Heart left ventricle (tissue), 13 donors: ENCODE results near the gene ARNT2.

Experiments used
- POLR2A ChIP-seq, 2 donors: fragments of 450-650 bp; IDR thresholded peaks; one replicate each; pipeline ENCODE4 v1.6.1; 2017; ENCODE audit warnings: antibody characterized with exemption in 2 of 2, mild to moderate bottlenecking in 2 of 2, moderate library complexity in 2 of 2
- TF ChIP-seq, protein P1 (sequence below), 12 donors: fragments of 200-600 bp; sonication (generic) in 4 of 12; IDR thresholded peaks; one replicate each; pipeline versions ENCODE4 v1.5.0 to v1.8.0; 2018 to 2022; ENCODE audit warnings: antibody characterized with exemption in 12 of 12, mild to moderate bottlenecking in 5 of 12
- donor health status: ischemic (EF 13 %, LVEDD 7.1; RV severe dilation, severe dysfunction).
- donor health status: DM: no; HTN: yes; CAD: no.
- donor health status: DM: no; HTN: no; CAD: no.
- donor health status: ischemic (EF 25% LVEDD 6.9; RV normal size, moderate dysfunction).
- donor health status: ischemic (EF 25% LVEDD 5.7; RV mildly dilated, moderate dysfunction).
- donor health status: ischemic (EF 35%, LVEDD 5.7; RV mildly dilated, moderate dysfunction).
- donor health status: nonischemic (EF 11% LVEDD 7.7; RV severe dilation, severe dysfunction).
- donor health status: DM: yes; HTN: yes; CAD: no.
- donor health status: PGD.
- donor health status: ischemic (EF 29% LVEDD 5.4; RV normal size, mild dysfunction).
- donor health status: nonischemic (EF 23%, LVEDD 6.1; RV moderate dilation, normal function).

DNA sequence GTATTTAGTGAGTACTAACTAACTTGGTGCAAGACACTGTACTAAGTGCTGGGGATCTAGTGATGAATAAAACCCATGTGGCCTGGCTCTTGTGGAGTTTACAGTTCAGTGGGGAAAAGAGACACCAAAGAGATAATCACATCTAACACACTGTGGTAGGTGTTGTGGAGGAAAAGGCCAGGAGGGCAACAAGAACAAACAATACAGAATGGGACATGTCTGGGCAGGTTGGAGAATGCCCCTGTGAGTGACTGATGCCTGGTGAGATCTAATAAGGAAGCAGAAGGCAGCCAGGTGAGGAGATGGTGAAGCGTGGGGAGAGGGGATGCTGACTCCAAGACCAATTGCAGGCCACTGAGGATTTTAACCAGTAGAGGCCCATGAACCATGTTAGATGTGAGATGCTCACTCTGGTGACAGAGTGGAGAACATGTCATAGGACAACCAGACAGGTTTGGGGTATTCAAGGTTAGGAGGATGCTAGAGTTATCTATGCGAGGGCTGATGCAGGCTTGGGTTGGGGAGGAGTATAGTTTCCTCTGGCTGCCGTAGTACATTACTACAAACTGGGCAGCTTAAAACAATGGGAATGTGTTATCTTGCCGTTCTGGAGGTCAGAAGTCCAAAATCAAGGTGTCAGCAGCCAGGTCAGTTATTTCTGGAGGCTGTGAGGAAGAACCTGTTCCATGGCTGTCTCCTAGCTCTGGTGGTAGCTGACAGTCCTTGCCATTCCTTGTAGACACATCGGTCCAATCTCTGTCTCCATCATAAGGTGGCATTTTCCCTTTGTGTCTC, 81.4 kb downstream of the ARNT2 start:
- TF ChIP-seq, protein P1, sequence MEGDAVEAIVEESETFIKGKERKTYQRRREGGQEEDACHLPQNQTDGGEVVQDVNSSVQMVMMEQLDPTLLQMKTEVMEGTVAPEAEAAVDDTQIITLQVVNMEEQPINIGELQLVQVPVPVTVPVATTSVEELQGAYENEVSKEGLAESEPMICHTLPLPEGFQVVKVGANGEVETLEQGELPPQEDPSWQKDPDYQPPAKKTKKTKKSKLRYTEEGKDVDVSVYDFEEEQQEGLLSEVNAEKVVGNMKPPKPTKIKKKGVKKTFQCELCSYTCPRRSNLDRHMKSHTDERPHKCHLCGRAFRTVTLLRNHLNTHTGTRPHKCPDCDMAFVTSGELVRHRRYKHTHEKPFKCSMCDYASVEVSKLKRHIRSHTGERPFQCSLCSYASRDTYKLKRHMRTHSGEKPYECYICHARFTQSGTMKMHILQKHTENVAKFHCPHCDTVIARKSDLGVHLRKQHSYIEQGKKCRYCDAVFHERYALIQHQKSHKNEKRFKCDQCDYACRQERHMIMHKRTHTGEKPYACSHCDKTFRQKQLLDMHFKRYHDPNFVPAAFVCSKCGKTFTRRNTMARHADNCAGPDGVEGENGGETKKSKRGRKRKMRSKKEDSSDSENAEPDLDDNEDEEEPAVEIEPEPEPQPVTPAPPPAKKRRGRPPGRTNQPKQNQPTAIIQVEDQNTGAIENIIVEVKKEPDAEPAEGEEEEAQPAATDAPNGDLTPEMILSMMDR (IDR thresholded peaks at IDR 0.05): no peak
- TF ChIP-seq POLR2A (IDR thresholded peaks at IDR 0.05): no peak
